Measurements from ENCODE around the gene RAI14.

The RAI14 gene

GRCh38 chr5:34849253-34849652, 193.1 kb downstream of the RAI14 start:
- DNase-seq (ENCODE audit: low read depth in 2 of 2), result no peak

- no peak for DNase-seq (ENCODE audit: low read depth in 2 of 2)
Observed at GRCh38 chr5:34854459-34855174, 198.5 kb downstream of the RAI14 start.

GRCh38 chr5:34857161-34857560, 201.0 kb downstream of the RAI14 start:
- DNase-seq (ENCODE audit: low read depth in 2 of 2), result no peak

DNA sequence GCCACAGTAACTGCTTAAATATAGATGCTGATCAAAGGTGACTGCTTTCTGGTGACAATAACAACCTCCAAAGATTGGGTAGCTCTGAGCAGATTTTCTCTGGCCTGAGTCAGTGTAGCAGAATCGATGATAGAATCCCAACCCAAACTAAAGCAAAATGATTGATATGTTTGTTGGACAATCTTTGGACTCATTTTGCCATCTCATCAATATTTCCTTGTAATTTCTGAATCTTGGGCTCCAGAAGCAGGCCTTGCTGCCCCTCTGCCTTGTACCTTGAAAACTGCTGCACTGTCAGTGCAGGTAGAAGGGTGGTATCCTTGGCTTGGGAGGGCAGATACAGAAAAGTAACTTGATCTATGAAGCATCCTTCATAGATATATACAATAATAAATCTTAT, 201.8 kb downstream of the RAI14 start:
- DNase-seq (ENCODE audit: low read depth in 2 of 2), result no peak

DNA sequence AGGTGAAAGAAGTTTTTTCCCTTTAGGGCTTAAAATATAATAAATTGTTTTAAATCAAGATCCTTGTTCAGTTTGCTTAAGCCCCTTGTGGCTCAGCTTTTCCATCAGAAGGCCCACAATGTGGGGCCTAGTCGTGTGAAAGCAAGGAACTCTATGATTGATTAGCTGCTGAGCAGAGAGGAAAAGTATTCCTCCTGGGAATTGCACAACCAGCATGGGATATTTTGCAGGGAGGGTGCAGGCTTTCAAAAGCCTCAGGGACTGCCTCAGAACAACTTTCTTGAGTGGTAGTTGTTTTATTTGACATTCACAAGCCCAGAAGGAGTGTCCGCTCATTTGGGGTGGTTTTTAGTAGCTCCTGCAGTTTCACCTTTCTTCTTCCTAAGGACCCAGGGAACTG, 202.7 kb downstream of the RAI14 start:
- DNase-seq (ENCODE audit: low read depth in 2 of 2), result no peak

DNA sequence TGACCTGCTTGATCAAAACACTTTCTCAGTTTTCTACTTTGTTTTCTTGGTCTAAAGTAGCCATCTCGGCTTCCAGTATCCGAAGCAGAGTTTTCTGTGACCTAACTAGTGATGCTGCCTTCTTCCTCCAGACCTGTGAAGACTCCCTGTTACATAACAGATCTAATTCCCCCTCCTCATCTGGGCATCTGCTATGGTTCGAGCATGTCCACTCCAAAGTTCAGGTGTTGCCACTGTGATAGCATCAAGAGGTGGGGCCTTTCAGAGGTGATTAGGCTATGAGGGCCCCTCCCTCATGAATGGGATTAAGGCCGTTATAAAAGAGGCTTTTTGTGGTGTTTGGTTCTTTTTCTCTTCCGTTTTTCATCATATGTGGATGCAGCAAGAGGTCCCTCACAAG, 203.1 kb downstream of the RAI14 start:
- no peak for DNase-seq (ENCODE audit: low read depth in 2 of 2)

DNA sequence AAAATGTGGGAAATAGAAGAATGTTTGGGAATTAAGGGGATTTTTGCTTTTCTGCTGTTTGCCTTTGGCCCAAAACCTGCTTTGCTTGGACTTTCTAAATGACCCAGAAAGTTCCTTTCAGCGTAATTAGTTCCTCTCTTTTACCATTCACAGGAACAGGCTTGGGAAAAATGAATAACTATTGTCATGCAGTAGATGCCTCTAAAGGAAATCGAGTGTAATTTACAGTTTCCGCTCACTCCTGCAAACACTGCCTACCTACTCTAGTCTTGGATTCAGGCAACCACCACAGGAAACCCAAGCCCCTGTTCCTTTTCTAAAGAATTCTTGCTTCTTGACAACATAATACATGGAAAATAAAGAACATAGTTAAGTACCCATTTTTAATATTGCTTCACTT, 207.8 kb downstream of the RAI14 start:
- no peak for DNase-seq (ENCODE audit: low read depth in 2 of 2)

DNA sequence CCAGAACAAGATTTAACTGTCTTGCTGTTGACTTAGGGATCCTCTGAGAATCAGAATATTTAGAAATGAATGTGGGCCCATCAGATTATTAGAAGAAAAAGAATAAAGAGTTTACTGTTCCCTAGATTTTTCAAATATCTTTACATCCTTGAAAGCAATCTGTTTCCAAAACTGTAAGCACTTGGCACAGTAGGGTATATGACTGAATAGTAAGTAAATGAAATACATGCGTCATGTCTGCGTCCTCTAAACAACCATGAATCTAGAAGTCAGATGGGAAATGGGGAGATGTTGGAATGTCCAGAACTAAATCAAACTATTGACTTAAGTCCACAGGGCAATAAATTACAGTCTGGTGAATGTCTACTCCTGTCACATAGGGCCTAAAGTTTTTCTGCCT, 209.0 kb downstream of the RAI14 start:
- DNase-seq (ENCODE audit: low read depth in 2 of 2), result no peak

GRCh38 chr5:34866989-34867471, 210.9 kb downstream of the RAI14 start:
- DNase-seq (ENCODE audit: low read depth in 2 of 2), result no peak

GRCh38 chr5:34867660-34868059, 211.5 kb downstream of the RAI14 start:
- DNase-seq (ENCODE audit: low read depth in 2 of 2), result no peak

- DNase-seq (ENCODE audit: low read depth in 2 of 2), result no peak
Observed at GRCh38 chr5:34868791-34869190, 212.7 kb downstream of the RAI14 start.

GRCh38 chr5:34869256-34869655, 213.1 kb downstream of the RAI14 start:
- DNase-seq (ENCODE audit: low read depth in 2 of 2), result no peak

GRCh38 chr5:34870382-34870781, 214.3 kb downstream of the RAI14 start:
- no peak for DNase-seq (ENCODE audit: low read depth in 2 of 2)

- no peak for DNase-seq (ENCODE audit: low read depth in 2 of 2)
Observed at GRCh38 chr5:34876275-34876674, 220.1 kb downstream of the RAI14 start.

GRCh38 chr5:34881246-34881645, 225.1 kb downstream of the RAI14 start:
- no peak for DNase-seq (ENCODE audit: low read depth in 2 of 2)
